Measurements from ENCODE around the gene DUOX1. TPM values are rescaled to one million over a fixed set of nuclear protein-coding genes. Genes with fewer than 3 reads are reported as not detected.

Gene DUOX1
- total and polyA plus RNA-seq, 9 of the 15 experiments (the other 6 are each of a cell fraction or from before 2014, with no cell fraction given) = 0.01 to 0.22 (median 0.01) TPM; not detected in 6

DNA sequence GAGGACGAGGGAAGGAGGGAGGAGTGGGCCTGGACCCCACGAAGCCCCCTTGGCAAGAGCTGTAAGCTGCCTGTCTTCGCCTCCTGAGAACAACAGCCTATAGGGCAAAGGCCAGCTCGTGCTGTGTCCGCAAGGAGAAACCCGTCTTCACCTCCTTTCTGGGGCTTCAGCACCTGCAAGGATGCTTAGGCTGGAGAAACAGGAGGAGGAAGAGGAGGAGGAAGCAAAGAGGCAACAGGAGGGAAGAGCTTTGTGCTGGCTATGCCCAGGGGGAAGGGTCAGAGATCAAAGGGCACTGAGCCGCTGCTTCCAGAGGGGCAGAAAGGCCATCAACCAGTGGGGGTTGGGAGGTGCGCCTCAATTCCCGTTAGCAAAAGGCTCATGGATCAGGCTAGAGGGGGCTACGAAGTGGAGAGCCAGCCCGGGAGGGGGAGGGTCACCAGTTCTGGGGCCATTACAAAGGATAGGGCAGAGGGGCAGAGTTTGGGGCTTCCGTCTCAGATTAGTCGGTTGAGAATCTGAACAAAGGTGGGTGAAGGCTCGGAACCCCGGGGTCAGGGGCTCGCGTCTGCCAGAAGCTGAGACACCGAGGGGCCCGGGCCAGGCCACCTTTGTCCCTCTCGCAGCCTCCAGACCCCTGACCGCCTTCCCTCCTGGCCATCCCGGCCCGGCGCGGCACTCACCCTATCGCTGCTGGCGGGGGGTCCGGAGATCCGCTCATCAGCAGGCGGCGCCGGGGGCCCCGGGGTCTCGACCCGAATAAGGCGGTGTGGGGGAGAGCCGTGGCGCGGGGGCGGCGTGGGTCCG is 57.2 kb downstream of the DUOX1 start (continued):
- TF ChIP-seq, protein P1, sequence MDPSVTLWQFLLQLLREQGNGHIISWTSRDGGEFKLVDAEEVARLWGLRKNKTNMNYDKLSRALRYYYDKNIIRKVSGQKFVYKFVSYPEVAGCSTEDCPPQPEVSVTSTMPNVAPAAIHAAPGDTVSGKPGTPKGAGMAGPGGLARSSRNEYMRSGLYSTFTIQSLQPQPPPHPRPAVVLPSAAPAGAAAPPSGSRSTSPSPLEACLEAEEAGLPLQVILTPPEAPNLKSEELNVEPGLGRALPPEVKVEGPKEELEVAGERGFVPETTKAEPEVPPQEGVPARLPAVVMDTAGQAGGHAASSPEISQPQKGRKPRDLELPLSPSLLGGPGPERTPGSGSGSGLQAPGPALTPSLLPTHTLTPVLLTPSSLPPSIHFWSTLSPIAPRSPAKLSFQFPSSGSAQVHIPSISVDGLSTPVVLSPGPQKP (CRISPR knock-in tag; IDR thresholded peaks at IDR 0.05) = no peak
- no peak for TF ChIP-seq BDP1 (IDR thresholded peaks at IDR 0.05; ENCODE audit: insufficient read depth, insufficient read length)
- no peak for TF ChIP-seq PURB (CRISPR knock-in tag; IDR thresholded peaks at IDR 0.05; ENCODE audit: low read depth)
- TF ChIP-seq NELFE (IDR thresholded peaks at IDR 0.05; ENCODE audit: insufficient read depth, insufficient read length) = no peak

DNA sequence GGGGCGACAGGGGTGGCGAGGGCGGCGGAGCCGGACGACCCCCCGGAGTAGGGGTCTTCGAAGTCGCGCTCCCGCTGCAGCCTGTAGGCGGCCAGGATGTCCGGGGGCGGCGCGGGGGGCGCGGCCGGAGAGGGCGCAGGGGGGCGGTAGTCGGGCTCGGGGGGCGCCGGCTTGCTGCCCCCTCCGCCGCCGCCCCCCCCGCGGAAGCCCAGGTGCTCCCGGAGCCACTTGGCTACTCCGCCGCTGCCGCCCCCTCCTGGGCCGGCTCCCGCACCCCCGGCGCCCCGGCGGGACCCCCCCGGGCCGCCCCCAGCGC is 57.7 kb downstream of the DUOX1 start:
- ATAC-seq = no peak
- Histone ChIP-seq H4K20me1 (replicated peaks; ENCODE audit: control insufficient read depth, insufficient read depth, low read length) (no peaks in the 10 kb centered on the region), H3K4me3 (peak overlapping the region; percentile 47), H3K27ac (ENCODE audit: extremely low read depth, low read depth, low read length) (no peak overlapping the region), H2AFZ (ENCODE audit: low read depth, low read length) (no peak overlapping the region), H3K36me3 (ENCODE audit: control insufficient read depth, insufficient read depth, low read length) (no peaks in the 10 kb centered on the region), H3K27me3 (ENCODE audit: control insufficient read depth in 2 of 2, insufficient read depth in 2 of 2, low read length in 2 of 2) (no peaks in the 10 kb centered on the region), H3K79me2 (ENCODE audit: control insufficient read depth, insufficient read depth, low read length) (no peaks in the 10 kb centered on the region), H3K9me1 (ENCODE audit: control insufficient read depth, insufficient read depth, low read length) (no peaks in the 10 kb centered on the region), H3K4me1 (replicated peaks in 1 of 2; ENCODE audit: control insufficient read depth in 2 of 2, insufficient read depth in 2 of 2, low read length in 2 of 2) (peaks cover 9 to 16% of the 10 kb centered on the region in 2 experiments; a peak in 3 of 5 replicates), H3K4me2 (ENCODE audit: insufficient read depth, low read length) (peak overlapping the region; percentile 92; the same call in 1 of the 2 replicates), H3K9ac (ENCODE audit: insufficient read depth in 1 of 2, low read depth in 2 of 2, low read length in 2 of 2) (peak overlapping the region in 1 of 2 experiments; percentile 68; a peak in 2 of 4 replicates), H3K9me3 (replicated peaks; ENCODE audit: control insufficient read depth, insufficient read depth, low read depth, low read length) (no peaks in the 10 kb centered on the region)
- no peak for DNase-seq (ENCODE audit: extremely low read depth in 1 of 4, low spot score in 3 of 4)
- no CpG with 5 or more reads among the region's 43 CpGs for WGBS (ENCODE audit: insufficient coverage, low coverage, missing lambda C conversion rate)
- intact Hi-C loops (cut with micrococcal nuclease) (no loop called here), in situ Hi-C loops (cut with MboI) (loop anchor here (25.0 kb wide), 1 partner anchor 425 kb away; no protein-coding TSS in a partner anchor)
- ChIA-PET CTCF (ENCODE audit: low intra/inter-chr PET ratio) (no interaction called here), POLR2A (interaction anchor here (0.6 kb wide), 2 partner anchors 14 to 41 kb away, joined by 3 to 4 read pairs; no protein-coding TSS in a partner anchor)
- BruUV-seq (replicated peaks) = no TSS peak
- TF ChIP-seq ZBTB7A (IDR thresholded peaks at IDR 0.05; ENCODE audit: borderline replicate concordance, control insufficient read depth, low read depth, low read length) (peak; percentile 55; the same call in 1 of the 2 replicates), PPARD (CRISPR knock-in tag; IDR thresholded peaks at IDR 0.05) (no peak), NR4A1 (CRISPR knock-in tag; IDR thresholded peaks at IDR 0.05) (no peak), NR4A1 (tag; IDR thresholded peaks at IDR 0.05) (no peak)
- no peak for FAIRE-seq
